ENCODE measurements around the gene RNF111. TPM values are rescaled to one million over a fixed set of nuclear protein-coding genes. Genes with fewer than 3 reads are reported as not detected.
A peak's percentile ranks its signal among the peaks of the same experiment; 100 is the strongest.

Gene RNF111
- total and polyA plus RNA-seq, 2 experiments from 2014 or later, result 14.4 to 24.5 TPM

- H3K4me3 Mint-ChIP-seq, result no peak overlapping the region
- Histone ChIP-seq H3K36me3 (ENCODE audit: insufficient read depth) (no peaks in the 10 kb centered on the region), H3K4me2 (no peak overlapping the region), H3K27me3 (ENCODE audit: insufficient read depth) (no peaks in the 10 kb centered on the region), H3K4me1 (ENCODE audit: insufficient read depth) (peaks cover 6% of the 10 kb centered on the region), H3F3A (replicated peaks; ENCODE audit: low read depth) (no peaks in the 10 kb centered on the region), H4K20me1 (replicated peaks; ENCODE audit: insufficient read depth) (peaks cover 11% of the 10 kb centered on the region; the same call in 1 of the 2 replicates), H3K79me2 (replicated peaks; ENCODE audit: insufficient read depth) (peaks cover 71% of the 10 kb centered on the region), H3K27ac (ENCODE audit: low read depth) (peak overlapping the region; percentile 61; the same call in 1 of the 2 replicates), H3K9me2 (ENCODE audit: insufficient read depth) (no peaks in the 10 kb centered on the region), H3K4me3 (no peak overlapping the region), H2AFZ (no peak overlapping the region)
- TF ChIP-seq POLR2AphosphoS5 (IDR thresholded peaks at IDR 0.05; ENCODE audit: low read depth) (no peak), REST (IDR thresholded peaks at IDR 0.05; ENCODE audit: unreplicated experiment) (no peak), NANOG (IDR thresholded peaks at IDR 0.05; ENCODE audit: borderline replicate concordance) (no peak), STAT1 (IDR thresholded peaks at IDR 0.05; ENCODE audit: unreplicated experiment) (no peak), ZNF462 (CRISPR knock-in tag; IDR thresholded peaks at IDR 0.05) (no peak), ZNF114 (CRISPR knock-in tag; IDR thresholded peaks at IDR 0.05) (no peak), JUNB (IDR thresholded peaks at IDR 0.05; ENCODE audit: unreplicated experiment) (no peak), ZNF331 (CRISPR knock-in tag; IDR thresholded peaks at IDR 0.05; ENCODE audit: low read depth) (no peak), EZH2phosphoT487 (IDR thresholded peaks at IDR 0.05; ENCODE audit: unreplicated experiment) (no peak), CREB1 (CRISPR knock-in tag; IDR thresholded peaks at IDR 0.05; ENCODE audit: low read depth) (no peak), ETS1 (IDR thresholded peaks at IDR 0.05) (no peak), CTCF (conservative IDR thresholded peaks at IDR 0.05; ENCODE audit: low read depth in 2 of 2) (no peak)
- DNase-seq (ENCODE audit: low spot score) (no peak), ATAC-seq (no peak)
- H3K27ac Mint-ChIP-seq, result no peak overlapping the region
- H3K4me1 Mint-ChIP-seq, result peaks cover 3% of the 10 kb centered on the region; the same call in 2 of the 3 replicates
- H3K36me3 Mint-ChIP-seq (ENCODE audit: low read depth), result peaks cover 2% of the 10 kb centered on the region
- no peaks in the 10 kb centered on the region for H3K9me3 Mint-ChIP-seq
- no peaks in the 10 kb centered on the region for H3K27me3 Mint-ChIP-seq (ENCODE audit: insufficient read depth, low read depth, poor library complexity)
Observed at GRCh38 chr15:59022188-59022587, 34.7 kb downstream of the RNF111 start.

Measured in GM23338 (cell line).